Measurements from ENCODE around the gene DOCK1.
A peak's percentile ranks its signal among the peaks of the same experiment; 100 is the strongest.

DOCK1 gene

DNA sequence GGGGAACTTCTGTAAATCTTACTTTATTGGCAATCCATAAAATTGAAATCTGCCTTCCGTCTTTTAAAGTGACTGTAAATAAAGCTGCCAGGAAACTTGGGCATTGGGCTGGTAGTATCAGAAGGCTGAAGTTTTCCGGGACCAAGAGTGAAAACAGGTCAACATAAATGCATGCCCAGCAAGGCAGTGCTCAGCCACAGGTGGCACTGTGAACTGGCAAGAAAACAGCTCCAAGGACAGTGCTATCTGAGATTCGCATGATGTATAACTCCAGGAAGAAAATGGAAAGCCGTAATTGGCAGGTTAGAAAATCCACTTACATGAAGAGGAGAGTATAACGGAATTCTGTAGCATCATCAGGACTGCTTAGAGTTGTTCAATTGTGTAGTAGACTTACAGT, 293.1 kb downstream of the DOCK1 start:
- Histone ChIP-seq H3K4me1 (ENCODE audit: control insufficient read depth in 1 of 2, insufficient read depth in 2 of 2, low read length in 2 of 2) (peaks cover 19 to 22% of the 10 kb centered on the region in 2 experiments), H2BK120ac (ENCODE audit: insufficient read depth, low read length, poor library complexity) (no peak overlapping the region), H4K8ac (ENCODE audit: low read depth, low read length) (no peak overlapping the region), H3K23ac (ENCODE audit: low read length) (no peak overlapping the region), H3K18ac (ENCODE audit: low read length) (no peak overlapping the region), H3K9ac (ENCODE audit: low read length) (no peak overlapping the region), H4K91ac (ENCODE audit: low read depth, low read length) (no peak overlapping the region), H2AFZ (ENCODE audit: insufficient read depth, low read length, poor library complexity) (no peak overlapping the region), H3K79me1 (ENCODE audit: low read length) (no peaks in the 10 kb centered on the region), H3K9me3 (ENCODE audit: insufficient read depth, low read depth, low read length) (no peaks in the 10 kb centered on the region), H3K4me2 (ENCODE audit: low read length) (no peak overlapping the region), H3K79me2 (ENCODE audit: control insufficient read depth, insufficient read depth, low read length, poor library complexity) (no peaks in the 10 kb centered on the region), H3K27ac (ENCODE audit: low read depth, low read length) (no peak overlapping the region), H4K12ac (ENCODE audit: low read depth, low read length) (no peak overlapping the region), H3K36me3 (ENCODE audit: control insufficient read depth in 1 of 2, insufficient read depth in 2 of 2, low read length in 2 of 2) (no peaks in the 10 kb centered on the region), H2AK5ac (ENCODE audit: low read length) (no peak overlapping the region), H3K27me3 (ENCODE audit: insufficient read depth, low read length) (peaks cover 21% of the 10 kb centered on the region), H3K4me3 (ENCODE audit: low read depth, low read length) (no peak overlapping the region), H2BK5ac (ENCODE audit: low read depth, low read length, poor library complexity) (no peak overlapping the region), H2BK12ac (ENCODE audit: low read length) (no peak overlapping the region), H3K4ac (ENCODE audit: low read depth, low read length) (no peak overlapping the region), H3K14ac (ENCODE audit: low read length) (no peak overlapping the region)
- no CpG with 5 or more reads among the region's 5 CpGs for WGBS (ENCODE audit: extremely low coverage, insufficient coverage, insufficient read length)
- no peak for DNase-seq

DNA sequence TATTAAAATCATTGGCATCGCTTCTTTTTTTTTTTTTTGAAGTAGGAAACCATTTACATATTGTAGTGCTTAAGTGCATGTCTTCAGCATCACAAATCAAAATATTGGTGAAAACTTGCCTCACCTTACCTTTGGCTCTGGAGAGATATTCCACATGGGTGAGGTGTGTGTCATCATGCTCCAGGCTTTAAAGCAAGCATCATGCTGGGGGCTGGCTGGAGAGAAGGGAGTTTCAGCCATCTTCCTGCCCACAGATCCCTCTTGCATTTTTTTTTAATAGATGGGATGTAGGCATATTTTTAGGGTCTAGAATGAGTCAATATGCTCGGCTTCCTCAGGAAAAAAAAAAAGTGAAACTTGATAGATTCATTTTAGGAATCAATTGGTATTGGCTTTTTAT, 293.5 kb downstream of the DOCK1 start:
- no peak overlapping the region for H4K91ac ChIP-seq (ENCODE audit: low read depth, low read length)
- DNase-seq, result peak; percentile 66 to 77
- H3K4me1 ChIP-seq (ENCODE audit: control insufficient read depth in 1 of 2, insufficient read depth in 2 of 2, low read length in 2 of 2), result peaks cover 19 to 22% of the 10 kb centered on the region in 2 experiments
- H3K14ac ChIP-seq (ENCODE audit: low read length), result no peak overlapping the region
- no peak overlapping the region for H2BK5ac ChIP-seq (ENCODE audit: low read depth, low read length, poor library complexity)
- H3K79me2 ChIP-seq (ENCODE audit: control insufficient read depth, insufficient read depth, low read length, poor library complexity), result no peaks in the 10 kb centered on the region
- no peak overlapping the region for H4K8ac ChIP-seq (ENCODE audit: low read depth, low read length)
- H3K9me3 ChIP-seq (ENCODE audit: insufficient read depth, low read depth, low read length), result no peaks in the 10 kb centered on the region
- H3K9ac ChIP-seq (ENCODE audit: low read length), result no peak overlapping the region
- no peak overlapping the region for H2AK5ac ChIP-seq (ENCODE audit: low read length)
- H3K23ac ChIP-seq (ENCODE audit: low read length), result no peak overlapping the region
- H2BK120ac ChIP-seq (ENCODE audit: insufficient read depth, low read length, poor library complexity), result no peak overlapping the region
- no peaks in the 10 kb centered on the region for H3K36me3 ChIP-seq (ENCODE audit: control insufficient read depth in 1 of 2, insufficient read depth in 2 of 2, low read length in 2 of 2)
- H2AFZ ChIP-seq (ENCODE audit: insufficient read depth, low read length, poor library complexity), result no peak overlapping the region
- WGBS (ENCODE audit: extremely low coverage, insufficient coverage, insufficient read length), result no CpG with 5 or more reads among the region's 2 CpGs
- no peak overlapping the region for H3K4me2 ChIP-seq (ENCODE audit: low read length)
- no peak overlapping the region for H3K4me3 ChIP-seq (ENCODE audit: low read depth, low read length)
- H3K79me1 ChIP-seq (ENCODE audit: low read length), result no peaks in the 10 kb centered on the region
- H2BK12ac ChIP-seq (ENCODE audit: low read length), result no peak overlapping the region
- H3K18ac ChIP-seq (ENCODE audit: low read length), result no peak overlapping the region
- H3K27me3 ChIP-seq (ENCODE audit: insufficient read depth, low read length), result peaks cover 21% of the 10 kb centered on the region
- no peak overlapping the region for H3K4ac ChIP-seq (ENCODE audit: low read depth, low read length)
- H3K27ac ChIP-seq (ENCODE audit: low read depth, low read length), result no peak overlapping the region
- H4K12ac ChIP-seq (ENCODE audit: low read depth, low read length), result no peak overlapping the region

DNA sequence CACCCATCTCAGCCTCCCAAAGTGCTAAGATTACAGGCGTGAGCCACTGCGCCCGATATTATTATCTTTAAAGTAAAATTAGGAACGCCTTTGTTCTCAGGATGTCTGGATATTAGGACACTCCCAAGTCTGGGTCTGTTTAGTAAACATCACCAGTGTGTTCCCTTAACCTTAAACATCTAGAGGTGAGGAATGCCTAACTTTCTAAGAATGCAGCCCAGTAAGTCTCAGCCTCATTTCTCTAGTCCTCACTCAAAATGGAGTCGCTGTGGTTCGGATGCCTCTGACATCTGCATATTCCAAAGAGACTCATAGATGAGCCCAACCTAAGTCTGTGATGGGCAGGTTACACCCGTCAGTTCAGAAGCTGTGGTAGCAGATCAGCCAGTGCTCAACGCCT, 295.4 kb downstream of the DOCK1 start:
- H2AK5ac ChIP-seq (ENCODE audit: low read length), result no peak overlapping the region
- peaks cover 7% of the 10 kb centered on the region for H3K27me3 ChIP-seq (ENCODE audit: insufficient read depth, low read length)
- peaks cover 2 to 5% of the 10 kb centered on the region in 2 experiments for H3K36me3 ChIP-seq (ENCODE audit: control insufficient read depth in 1 of 2, insufficient read depth in 2 of 2, low read length in 2 of 2)
- H3K4me1 ChIP-seq (ENCODE audit: control insufficient read depth in 1 of 2, insufficient read depth in 2 of 2, low read length in 2 of 2), result peaks cover 12 to 14% of the 10 kb centered on the region in 2 experiments
- no peak overlapping the region for H4K12ac ChIP-seq (ENCODE audit: low read depth, low read length)
- no peak overlapping the region for H3K4me3 ChIP-seq (ENCODE audit: low read depth, low read length)
- no peaks in the 10 kb centered on the region for H3K9me3 ChIP-seq (ENCODE audit: insufficient read depth, low read depth, low read length)
- H2BK5ac ChIP-seq (ENCODE audit: low read depth, low read length, poor library complexity), result no peak overlapping the region
- no peaks in the 10 kb centered on the region for H3K79me2 ChIP-seq (ENCODE audit: control insufficient read depth, insufficient read depth, low read length, poor library complexity)
- no peak overlapping the region for H3K9ac ChIP-seq (ENCODE audit: low read length)
- no peak overlapping the region for H2BK120ac ChIP-seq (ENCODE audit: insufficient read depth, low read length, poor library complexity)
- H3K79me1 ChIP-seq (ENCODE audit: low read length), result no peaks in the 10 kb centered on the region
- no peak overlapping the region for H2BK12ac ChIP-seq (ENCODE audit: low read length)
- H3K14ac ChIP-seq (ENCODE audit: low read length), result no peak overlapping the region
- H4K8ac ChIP-seq (ENCODE audit: low read depth, low read length), result no peak overlapping the region
- no peak overlapping the region for H2AFZ ChIP-seq (ENCODE audit: insufficient read depth, low read length, poor library complexity)
- H3K23ac ChIP-seq (ENCODE audit: low read length), result no peak overlapping the region
- peak; percentile 37 to 75 for DNase-seq
- no peak overlapping the region for H3K18ac ChIP-seq (ENCODE audit: low read length)
- WGBS (ENCODE audit: extremely low coverage, insufficient coverage, insufficient read length), result no CpG with 5 or more reads among the region's 8 CpGs
- no peak overlapping the region for H3K27ac ChIP-seq (ENCODE audit: low read depth, low read length)
- no peak overlapping the region for H3K4me2 ChIP-seq (ENCODE audit: low read length)
- no peak overlapping the region for H3K4ac ChIP-seq (ENCODE audit: low read depth, low read length)
- no peak overlapping the region for H4K91ac ChIP-seq (ENCODE audit: low read depth, low read length)

DNA sequence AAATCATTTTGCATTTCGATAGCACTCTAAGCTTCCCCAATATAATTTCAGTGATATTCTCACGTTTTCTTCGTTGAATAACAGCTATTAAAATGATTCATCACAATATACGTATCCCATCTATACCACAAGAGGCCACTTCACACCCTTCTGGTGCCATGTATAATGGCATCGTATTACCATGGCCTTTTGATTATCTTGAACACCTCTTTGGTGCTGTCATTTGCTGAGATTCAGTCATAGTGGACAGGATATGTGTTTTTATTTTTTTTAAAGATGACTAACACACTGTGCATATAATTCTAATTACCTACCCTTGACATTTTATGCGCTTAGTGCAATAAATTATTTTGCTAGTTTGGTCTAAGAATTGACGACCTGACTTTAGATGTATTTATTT, 297.8 kb downstream of the DOCK1 start:
- Histone ChIP-seq H3K9me3 (ENCODE audit: insufficient read depth, low read depth, low read length) (no peaks in the 10 kb centered on the region), H2BK5ac (ENCODE audit: low read depth, low read length, poor library complexity) (no peak overlapping the region), H3K27ac (ENCODE audit: low read depth, low read length) (no peak overlapping the region), H3K79me1 (ENCODE audit: low read length) (no peaks in the 10 kb centered on the region), H2AFZ (ENCODE audit: insufficient read depth, low read length, poor library complexity) (no peak overlapping the region), H3K14ac (ENCODE audit: low read length) (no peak overlapping the region), H4K8ac (ENCODE audit: low read depth, low read length) (no peak overlapping the region), H3K23ac (ENCODE audit: low read length) (no peak overlapping the region), H2AK5ac (ENCODE audit: low read length) (no peak overlapping the region), H3K4ac (ENCODE audit: low read depth, low read length) (no peak overlapping the region), H2BK12ac (ENCODE audit: low read length) (no peak overlapping the region), H4K12ac (ENCODE audit: low read depth, low read length) (no peak overlapping the region), H4K91ac (ENCODE audit: low read depth, low read length) (no peak overlapping the region), H3K36me3 (ENCODE audit: control insufficient read depth in 1 of 2, insufficient read depth in 2 of 2, low read length in 2 of 2) (peaks cover 2 to 5% of the 10 kb centered on the region in 2 experiments), H3K4me2 (ENCODE audit: low read length) (no peak overlapping the region), H3K27me3 (ENCODE audit: insufficient read depth, low read length) (no peaks in the 10 kb centered on the region), H3K4me3 (ENCODE audit: low read depth, low read length) (no peak overlapping the region), H3K79me2 (ENCODE audit: control insufficient read depth, insufficient read depth, low read length, poor library complexity) (no peaks in the 10 kb centered on the region), H3K4me1 (ENCODE audit: control insufficient read depth in 1 of 2, insufficient read depth in 2 of 2, low read length in 2 of 2) (peaks cover 4 to 7% of the 10 kb centered on the region in 2 experiments), H2BK120ac (ENCODE audit: insufficient read depth, low read length, poor library complexity) (no peak overlapping the region), H3K9ac (ENCODE audit: low read length) (no peak overlapping the region), H3K18ac (ENCODE audit: low read length) (no peak overlapping the region)
- no CpG with 5 or more reads among the region's 7 CpGs for WGBS (ENCODE audit: extremely low coverage, insufficient coverage, insufficient read length)
- DNase-seq, result no peak

Measured in trophoblast cell (in vitro differentiated cells and primary cell).